ENCODE measurements around the gene MEIS1. TPM values are rescaled to one million over a fixed set of nuclear protein-coding genes. Genes with fewer than 3 reads are reported as not detected.
A peak's percentile ranks its signal among the peaks of the same experiment; 100 is the strongest.

The MEIS1 gene
- total and polyA plus RNA-seq, 8 donors = 4.8 to 172 (median 38.5) TPM

DNA sequence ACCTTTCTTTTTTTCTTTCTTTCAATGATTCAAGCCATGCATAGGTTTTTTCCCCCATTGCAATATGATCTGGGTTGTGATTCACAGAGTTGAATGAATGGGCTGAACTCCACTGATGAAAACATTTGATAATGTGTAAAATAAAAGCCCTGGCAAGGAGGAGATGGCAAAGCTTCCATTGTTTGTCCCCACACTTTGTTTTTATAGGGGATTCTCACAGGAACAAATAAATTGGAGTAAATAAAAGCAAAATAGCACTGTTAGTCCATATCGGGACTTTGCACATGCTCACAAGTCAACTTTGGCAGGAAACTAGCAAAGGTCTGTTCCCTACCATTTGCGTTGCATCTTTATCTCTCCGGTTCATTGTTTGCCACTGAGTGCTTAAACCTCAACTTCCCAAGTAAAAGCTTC is 55.7 kb downstream of the MEIS1 start:
- H3K27ac ChIP-seq = peak overlapping the region in 1 of 5 donors; percentile 40
- DNase-seq = no peak
- TF ChIP-seq EP300 (IDR thresholded peaks at IDR 0.05) (no peak), POLR2A (IDR thresholded peaks at IDR 0.05) (no peak), POLR2AphosphoS5 (IDR thresholded peaks at IDR 0.05) (no peak)
- TF ChIP-seq, protein P1, sequence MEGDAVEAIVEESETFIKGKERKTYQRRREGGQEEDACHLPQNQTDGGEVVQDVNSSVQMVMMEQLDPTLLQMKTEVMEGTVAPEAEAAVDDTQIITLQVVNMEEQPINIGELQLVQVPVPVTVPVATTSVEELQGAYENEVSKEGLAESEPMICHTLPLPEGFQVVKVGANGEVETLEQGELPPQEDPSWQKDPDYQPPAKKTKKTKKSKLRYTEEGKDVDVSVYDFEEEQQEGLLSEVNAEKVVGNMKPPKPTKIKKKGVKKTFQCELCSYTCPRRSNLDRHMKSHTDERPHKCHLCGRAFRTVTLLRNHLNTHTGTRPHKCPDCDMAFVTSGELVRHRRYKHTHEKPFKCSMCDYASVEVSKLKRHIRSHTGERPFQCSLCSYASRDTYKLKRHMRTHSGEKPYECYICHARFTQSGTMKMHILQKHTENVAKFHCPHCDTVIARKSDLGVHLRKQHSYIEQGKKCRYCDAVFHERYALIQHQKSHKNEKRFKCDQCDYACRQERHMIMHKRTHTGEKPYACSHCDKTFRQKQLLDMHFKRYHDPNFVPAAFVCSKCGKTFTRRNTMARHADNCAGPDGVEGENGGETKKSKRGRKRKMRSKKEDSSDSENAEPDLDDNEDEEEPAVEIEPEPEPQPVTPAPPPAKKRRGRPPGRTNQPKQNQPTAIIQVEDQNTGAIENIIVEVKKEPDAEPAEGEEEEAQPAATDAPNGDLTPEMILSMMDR (IDR thresholded peaks at IDR 0.05) = no peak
- 12 to 49% (median 18%) methylated on average over 3 of the region's 3 CpGs for WGBS, 5 donors
- H3K4me1 ChIP-seq = peaks cover 41 to 84% (median 67%) of the 10 kb centered on the region in 4 donors
- intact Hi-C loops (cut with DNase I; ENCODE audit: low total_unique reads) = no loop called here
- no peaks in the 10 kb centered on the region for H3K9me3 ChIP-seq
- H3K27me3 ChIP-seq = no peaks in the 10 kb centered on the region
- H3K4me3 ChIP-seq = no peak overlapping the region
- H3K36me3 ChIP-seq = peaks cover 0 to 3% (median 0%) of the 10 kb centered on the region in 4 donors

DNA sequence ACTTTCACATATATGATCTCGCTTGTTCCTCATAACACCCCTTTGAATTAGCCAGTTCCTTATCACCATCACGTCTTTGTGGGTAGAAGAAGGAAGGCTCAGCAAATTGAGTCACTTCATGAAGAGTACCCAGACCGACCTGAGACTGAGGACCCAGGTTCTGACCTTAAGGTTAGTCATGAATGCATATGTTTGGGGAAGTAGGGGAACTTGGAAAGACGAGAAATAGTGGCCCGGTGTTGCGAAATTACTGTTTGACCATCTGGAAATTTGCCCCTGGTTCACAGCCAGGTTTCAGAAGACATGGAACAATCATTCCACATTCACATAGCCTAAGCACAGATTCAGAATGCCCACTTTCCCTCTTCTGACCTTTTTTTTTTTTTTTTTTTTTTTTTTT is 59.8 kb downstream of the MEIS1 start:
- TF ChIP-seq POLR2A (IDR thresholded peaks at IDR 0.05) (no peak), EP300 (IDR thresholded peaks at IDR 0.05) (no peak), POLR2AphosphoS5 (IDR thresholded peaks at IDR 0.05) (peak in 2 of 3 donors; percentile 59 to 72)
- TF ChIP-seq, protein P1 (IDR thresholded peaks at IDR 0.05) = no peak
- Histone ChIP-seq H3K9me3 (no peaks in the 10 kb centered on the region), H3K4me3 (no peak overlapping the region), H3K4me1 (peaks cover 57 to 99% (median 77%) of the 10 kb centered on the region in 4 donors), H3K27me3 (no peaks in the 10 kb centered on the region), H3K36me3 (no peaks in the 10 kb centered on the region), H3K27ac (peak overlapping the region in 4 of 5 donors; percentile 2 to 83 (median 68))
- WGBS, 5 donors = 24 to 31% (median 28%) methylated on average over 6 of the region's 6 CpGs
- intact Hi-C loops (cut with DNase I; ENCODE audit: low total_unique reads) = no loop called here
- DNase-seq = peak in 1 of 2 donors; percentile 76

DNA sequence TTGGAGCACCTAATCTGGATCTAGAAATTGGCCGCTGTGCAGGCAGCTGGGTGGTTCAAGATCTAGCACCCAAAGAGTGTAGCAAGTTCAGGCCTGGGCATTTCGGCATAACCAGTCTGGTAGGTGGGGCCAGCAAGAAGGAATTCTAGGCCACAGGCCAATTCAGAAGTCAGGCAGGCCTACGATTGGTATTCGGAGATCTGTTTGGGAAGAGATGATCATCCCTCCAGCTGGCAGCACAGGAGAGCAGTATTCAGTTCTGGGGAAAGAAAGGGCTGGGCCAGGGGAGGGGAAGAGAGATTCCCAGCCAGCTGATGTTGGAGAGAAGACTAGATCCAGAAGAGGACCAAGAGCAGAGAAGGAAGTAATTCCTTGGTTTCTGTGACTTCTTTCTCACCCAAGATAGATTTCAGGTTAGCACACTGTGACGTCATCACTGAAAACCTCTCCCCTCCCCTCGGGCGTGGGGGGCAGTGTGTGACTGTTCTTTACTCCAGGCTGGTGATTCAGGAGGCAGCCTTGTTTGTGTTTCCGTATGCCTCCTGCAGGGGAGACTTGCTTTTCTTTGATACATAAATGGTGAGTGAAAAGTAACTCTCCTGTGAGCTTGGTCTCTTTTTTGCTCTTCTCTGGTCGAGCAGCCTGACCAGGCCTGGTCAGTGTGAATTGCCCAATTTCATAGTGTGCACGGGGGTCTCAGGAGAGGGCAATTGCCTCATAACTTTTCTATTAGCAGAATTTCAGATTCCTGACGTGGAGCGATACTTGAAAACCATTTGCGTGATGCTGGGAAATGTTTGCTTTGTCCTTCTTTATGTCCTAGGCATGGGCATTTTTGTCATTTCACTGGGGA is 61.1 kb downstream of the MEIS1 start:
- Histone ChIP-seq H3K9me3 (no peaks in the 10 kb centered on the region), H3K27ac (peak overlapping the region; percentile 61 to 83 (median 80)), H3K36me3 (no peaks in the 10 kb centered on the region), H3K4me1 (peaks cover 45 to 94% (median 68%) of the 10 kb centered on the region in 4 donors), H3K4me3 (peak overlapping the region in 1 of 4 donors; percentile 1), H3K27me3 (no peaks in the 10 kb centered on the region)
- intact Hi-C loops (cut with DNase I; ENCODE audit: low total_unique reads) = no loop called here
- 29 to 42% (median 37%) methylated on average over 10 to 13 of the region's 13 CpGs for WGBS, 5 donors
- peak; percentile 70 to 83 for DNase-seq
- TF ChIP-seq, protein P1 (IDR thresholded peaks at IDR 0.05) = peak in 3 of 7 experiments; percentile 11 to 23 (median 20)
- TF ChIP-seq POLR2AphosphoS5 (IDR thresholded peaks at IDR 0.05) (peak in 1 of 3 donors; percentile 45), EP300 (IDR thresholded peaks at IDR 0.05) (no peak)

DNA sequence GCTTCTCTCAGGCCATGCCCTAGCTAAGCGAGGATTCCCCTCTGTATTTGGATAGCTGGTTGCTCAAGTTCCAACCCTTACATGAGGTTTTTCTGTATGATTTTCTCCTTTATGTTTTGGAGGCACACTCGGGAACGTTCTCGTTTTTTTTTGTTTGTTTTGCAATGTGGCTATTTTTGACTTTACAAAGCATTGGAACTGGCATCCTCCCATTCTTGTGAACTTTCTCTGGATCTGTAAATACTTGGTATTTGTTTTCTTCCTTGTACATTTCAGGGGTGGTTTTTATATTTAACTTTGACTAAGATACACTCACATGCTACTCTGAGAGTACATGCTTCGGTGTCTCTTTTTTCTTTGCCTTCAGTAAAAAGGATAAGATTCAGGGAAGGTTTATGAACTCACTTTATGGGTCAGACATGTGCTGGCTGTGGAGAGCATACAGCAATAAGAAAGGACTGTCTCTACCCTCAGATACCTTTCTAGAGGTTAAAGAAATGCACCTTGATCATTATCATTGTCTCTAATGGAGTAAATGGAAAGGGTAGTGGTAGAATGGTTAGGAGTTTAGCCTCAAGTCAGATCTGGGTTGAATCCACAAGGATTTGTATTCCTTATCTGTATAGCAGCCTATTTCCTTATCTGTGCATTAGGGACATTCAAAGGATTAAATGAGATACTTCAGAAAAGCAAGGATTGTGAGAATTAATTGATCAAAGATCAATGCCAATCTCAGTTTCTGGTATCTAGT is 61.9 kb downstream of the MEIS1 start:
- H3K9me3 ChIP-seq = no peaks in the 10 kb centered on the region
- H3K27me3 ChIP-seq = no peaks in the 10 kb centered on the region
- WGBS, 5 donors = 23 to 54% (median 24%) methylated on average over 5 of the region's 5 CpGs
- H3K27ac ChIP-seq = peak overlapping the region; percentile 50 to 83 (median 80)
- no peaks in the 10 kb centered on the region for H3K36me3 ChIP-seq
- TF ChIP-seq POLR2A (IDR thresholded peaks at IDR 0.05) = no peak
- TF ChIP-seq POLR2AphosphoS5 (IDR thresholded peaks at IDR 0.05) = no peak
- TF ChIP-seq, protein P1 (IDR thresholded peaks at IDR 0.05) = no peak
- DNase-seq = no peak
- intact Hi-C loops (cut with DNase I; ENCODE audit: low total_unique reads) = no loop called here
- H3K4me1 ChIP-seq = peaks cover 36 to 85% (median 64%) of the 10 kb centered on the region in 4 donors
- H3K4me3 ChIP-seq = peak overlapping the region in 1 of 4 donors; percentile 1

Measured in stomach (tissue), 9 donors.